ENCODE data around the gene GABRG3. TPM values are rescaled to one million over a fixed set of nuclear protein-coding genes. Genes with fewer than 3 reads are reported as not detected.

GABRG3 gene
- total and polyA plus RNA-seq, 10 of the 15 experiments (the other 5 are each of a cell fraction or from before 2014, with no cell fraction given) = 0.15 TPM; not detected in 9

DNA sequence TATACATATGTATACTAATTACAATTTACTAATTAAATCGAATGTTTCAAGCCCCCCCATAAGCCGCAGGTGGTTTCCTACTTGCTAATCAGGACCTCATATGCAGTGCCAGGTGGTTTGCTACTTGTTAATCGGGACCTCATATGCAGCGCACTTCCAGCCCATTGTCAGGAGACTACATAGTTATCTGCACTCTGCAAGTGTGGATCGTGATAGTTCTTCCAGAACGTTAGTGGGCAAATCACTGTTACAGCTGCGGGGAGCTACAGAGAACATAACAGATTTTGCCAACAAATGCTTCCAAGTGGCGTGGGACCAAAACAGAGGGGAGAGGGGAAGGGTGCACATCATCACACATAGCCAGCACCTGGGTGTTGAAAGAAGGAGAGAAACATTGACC, 558.4 kb downstream of the GABRG3 start:
- H3K9me3 ChIP-seq (replicated peaks; ENCODE audit: control insufficient read depth, insufficient read depth, low read length) = no peaks in the 10 kb centered on the region; the same call in 2 of the 3 replicates
- H3K9ac ChIP-seq (ENCODE audit: control insufficient read depth, insufficient read depth, low read length) = no peak overlapping the region
- no peaks in the 10 kb centered on the region for H3K27me3 ChIP-seq (replicated peaks in 1 of 2; ENCODE audit: control insufficient read depth in 2 of 2, insufficient read depth in 2 of 2, low read length in 1 of 2)
- no peak overlapping the region for H3K4me2 ChIP-seq (ENCODE audit: control insufficient read depth, insufficient read depth)
- no peak overlapping the region for H2AFZ ChIP-seq (ENCODE audit: control insufficient read depth, low read depth, low read length)
- in situ Hi-C loops (cut with MboI) = no loop called here
- intact Hi-C loops (cut with micrococcal nuclease; ENCODE audit: unreplicated experiment) = no loop called here
- H3K4me1 ChIP-seq (ENCODE audit: control insufficient read depth, insufficient read depth, low read length) = no peaks in the 10 kb centered on the region
- ChIA-PET POLR2A (no interaction called here), RAD21 (ENCODE audit: unreplicated experiment) (no interaction called here), SMC1A (ENCODE audit: uncharacterized antibody, unreplicated experiment) (no interaction called here), CTCF (no interaction called here)
- H3K79me2 ChIP-seq (ENCODE audit: control insufficient read depth, insufficient read depth, low read length) = no peaks in the 10 kb centered on the region
- WGBS (ENCODE audit: insufficient coverage, insufficient replicate concordance, low lambda C conversion rate, missing lambda C conversion rate) = 25% methylated on average over 8 of the region's 8 CpGs
- no peaks in the 10 kb centered on the region for H4K20me1 ChIP-seq (ENCODE audit: control insufficient read depth, insufficient read depth)
- no TSS peak for BruUV-seq (replicated peaks)
- no peak overlapping the region for H3K4me3 ChIP-seq
- no peak for FAIRE-seq
- DNase-seq (ENCODE audit: low read depth, low spot score) = no peak
- no peak overlapping the region for H3K27ac ChIP-seq (ENCODE audit: control insufficient read depth, insufficient read depth)
- no peaks in the 10 kb centered on the region for H3K36me3 ChIP-seq (ENCODE audit: control insufficient read depth in 2 of 2, insufficient read depth in 2 of 2, low read length in 1 of 2)
- no peak for ATAC-seq
- TF ChIP-seq CEBPB (IDR thresholded peaks at IDR 0.05; ENCODE audit: borderline replicate concordance in 1 of 2, low read depth in 2 of 2, low read length in 2 of 2) (no peak), MXI1 (IDR thresholded peaks at IDR 0.05; ENCODE audit: low read depth, low read length) (no peak), ZNF622 (IDR thresholded peaks at IDR 0.05) (no peak), RCOR1 (conservative IDR thresholded peaks at IDR 0.05; ENCODE audit: low read depth, low read length) (no peak), CREM (IDR thresholded peaks at IDR 0.05; ENCODE audit: low read depth) (no peak), SPI1 (IDR thresholded peaks at IDR 0.05; ENCODE audit: borderline replicate concordance, insufficient read depth, low read depth, low read length) (no peak), STAT1 (conservative IDR thresholded peaks at IDR 0.05) (no peak), DPF2 (IDR thresholded peaks at IDR 0.05) (no peak), KLF5 (IDR thresholded peaks at IDR 0.05; ENCODE audit: partially characterized antibody) (no peak), NRF1 (conservative IDR thresholded peaks at IDR 0.05; ENCODE audit: low read depth, low read length) (no peak), SRF (IDR thresholded peaks at IDR 0.05; ENCODE audit: low read depth in 2 of 2, low read length in 2 of 2) (no peak), POU2F2 (IDR thresholded peaks at IDR 0.05; ENCODE audit: borderline replicate concordance, low read depth, low read length) (no peak), RELA (IDR thresholded peaks at IDR 0.05; ENCODE audit: borderline replicate concordance, partially characterized antibody) (no peak)
- TF ChIP-seq, protein P1, sequence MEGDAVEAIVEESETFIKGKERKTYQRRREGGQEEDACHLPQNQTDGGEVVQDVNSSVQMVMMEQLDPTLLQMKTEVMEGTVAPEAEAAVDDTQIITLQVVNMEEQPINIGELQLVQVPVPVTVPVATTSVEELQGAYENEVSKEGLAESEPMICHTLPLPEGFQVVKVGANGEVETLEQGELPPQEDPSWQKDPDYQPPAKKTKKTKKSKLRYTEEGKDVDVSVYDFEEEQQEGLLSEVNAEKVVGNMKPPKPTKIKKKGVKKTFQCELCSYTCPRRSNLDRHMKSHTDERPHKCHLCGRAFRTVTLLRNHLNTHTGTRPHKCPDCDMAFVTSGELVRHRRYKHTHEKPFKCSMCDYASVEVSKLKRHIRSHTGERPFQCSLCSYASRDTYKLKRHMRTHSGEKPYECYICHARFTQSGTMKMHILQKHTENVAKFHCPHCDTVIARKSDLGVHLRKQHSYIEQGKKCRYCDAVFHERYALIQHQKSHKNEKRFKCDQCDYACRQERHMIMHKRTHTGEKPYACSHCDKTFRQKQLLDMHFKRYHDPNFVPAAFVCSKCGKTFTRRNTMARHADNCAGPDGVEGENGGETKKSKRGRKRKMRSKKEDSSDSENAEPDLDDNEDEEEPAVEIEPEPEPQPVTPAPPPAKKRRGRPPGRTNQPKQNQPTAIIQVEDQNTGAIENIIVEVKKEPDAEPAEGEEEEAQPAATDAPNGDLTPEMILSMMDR (IDR thresholded peaks at IDR 0.05 in 2 of 3, conservative IDR thresholded peaks at IDR 0.05 in 1 of 3; ENCODE audit: control insufficient read depth in 2 of 3, extremely low read depth in 1 of 3, insufficient read depth in 1 of 3, low read depth in 3 of 3, low read length in 3 of 3) = no peak
- TF ChIP-seq, protein P2, sequence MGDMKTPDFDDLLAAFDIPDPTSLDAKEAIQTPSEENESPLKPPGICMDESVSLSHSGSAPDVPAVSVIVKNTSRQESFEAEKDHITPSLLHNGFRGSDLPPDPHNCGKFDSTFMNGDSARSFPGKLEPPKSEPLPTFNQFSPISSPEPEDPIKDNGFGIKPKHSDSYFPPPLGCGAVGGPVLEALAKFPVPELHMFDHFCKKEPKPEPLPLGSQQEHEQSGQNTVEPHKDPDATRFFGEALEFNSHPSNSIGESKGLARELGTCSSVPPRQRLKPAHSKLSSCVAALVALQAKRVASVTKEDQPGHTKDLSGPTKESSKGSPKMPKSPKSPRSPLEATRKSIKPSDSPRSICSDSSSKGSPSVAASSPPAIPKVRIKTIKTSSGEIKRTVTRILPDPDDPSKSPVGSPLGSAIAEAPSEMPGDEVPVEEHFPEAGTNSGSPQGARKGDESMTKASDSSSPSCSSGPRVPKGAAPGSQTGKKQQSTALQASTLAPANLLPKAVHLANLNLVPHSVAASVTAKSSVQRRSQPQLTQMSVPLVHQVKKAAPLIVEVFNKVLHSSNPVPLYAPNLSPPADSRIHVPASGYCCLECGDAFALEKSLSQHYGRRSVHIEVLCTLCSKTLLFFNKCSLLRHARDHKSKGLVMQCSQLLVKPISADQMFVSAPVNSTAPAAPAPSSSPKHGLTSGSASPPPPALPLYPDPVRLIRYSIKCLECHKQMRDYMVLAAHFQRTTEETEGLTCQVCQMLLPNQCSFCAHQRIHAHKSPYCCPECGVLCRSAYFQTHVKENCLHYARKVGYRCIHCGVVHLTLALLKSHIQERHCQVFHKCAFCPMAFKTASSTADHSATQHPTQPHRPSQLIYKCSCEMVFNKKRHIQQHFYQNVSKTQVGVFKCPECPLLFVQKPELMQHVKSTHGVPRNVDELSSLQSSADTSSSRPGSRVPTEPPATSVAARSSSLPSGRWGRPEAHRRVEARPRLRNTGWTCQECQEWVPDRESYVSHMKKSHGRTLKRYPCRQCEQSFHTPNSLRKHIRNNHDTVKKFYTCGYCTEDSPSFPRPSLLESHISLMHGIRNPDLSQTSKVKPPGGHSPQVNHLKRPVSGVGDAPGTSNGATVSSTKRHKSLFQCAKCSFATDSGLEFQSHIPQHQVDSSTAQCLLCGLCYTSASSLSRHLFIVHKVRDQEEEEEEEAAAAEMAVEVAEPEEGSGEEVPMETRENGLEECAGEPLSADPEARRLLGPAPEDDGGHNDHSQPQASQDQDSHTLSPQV (IDR thresholded peaks at IDR 0.05) = no peak
- TF ChIP-seq, protein P3, sequence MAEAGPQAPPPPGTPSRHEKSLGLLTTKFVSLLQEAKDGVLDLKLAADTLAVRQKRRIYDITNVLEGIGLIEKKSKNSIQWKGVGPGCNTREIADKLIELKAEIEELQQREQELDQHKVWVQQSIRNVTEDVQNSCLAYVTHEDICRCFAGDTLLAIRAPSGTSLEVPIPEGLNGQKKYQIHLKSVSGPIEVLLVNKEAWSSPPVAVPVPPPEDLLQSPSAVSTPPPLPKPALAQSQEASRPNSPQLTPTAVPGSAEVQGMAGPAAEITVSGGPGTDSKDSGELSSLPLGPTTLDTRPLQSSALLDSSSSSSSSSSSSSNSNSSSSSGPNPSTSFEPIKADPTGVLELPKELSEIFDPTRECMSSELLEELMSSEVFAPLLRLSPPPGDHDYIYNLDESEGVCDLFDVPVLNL (IDR thresholded peaks at IDR 0.05; ENCODE audit: low read depth, low read length) = no peak
